Fibroblast of the aortic adventitia (primary cell): ENCODE results near the gene ABR. TPM values are rescaled to one million over a fixed set of nuclear protein-coding genes. Genes with fewer than 3 reads are reported as not detected.
"Not testable (repeated sequence)": the region's sequence is repeated elsewhere in the genome, so short reads cannot be mapped to it uniquely, and the experiment has no call there.

ENCODE experiments used
- DNase-seq: peaks from one replicate; pipeline ENCODE4 v3.0.0-alpha.2; 2010; ENCODE audit warnings: low read depth
- H3K4me3 ChIP-seq: 2 replicates; pipeline ENCODE4 v1.5.1; 2011; ENCODE audit warnings: low read depth, mild to moderate bottlenecking, control low read depth, low read length, moderate library complexity
- CTCF ChIP-seq: IDR thresholded peaks from 2 replicates; pipeline ENCODE4 v1.5.1; 2011; ENCODE audit warnings: mild to moderate bottlenecking, low read length, control low read depth, inconsistent platforms; ENCODE audit not compliant: insufficient read depth
- total RNA-seq: library from RNA; depleted of rRNA; stranded (reverse); fragments of >200 nt; gene quantifications from 2 replicates; pipeline ENCODE4 v1.2.3, GENCODE V29; 2012; ENCODE audit warnings: low replicate concordance

The ABR gene
- total RNA-seq, 1 donor, result 76.8 TPM

- DNase-seq, result no peak
These were observed 134.3 kb downstream of the ABR start for GRCh38 chr17:1045456-1045855.

GRCh38 chr17:1044387-1045009 lies 135.3 kb downstream of the ABR start:
- DNase-seq, H3K4me3 ChIP-seq: not testable (repeated sequence)

More at GRCh38 chr17:1045456-1045855, 134.3 kb downstream of the ABR start:
- TF ChIP-seq CTCF, result no peak
- no peak overlapping the region for H3K4me3 ChIP-seq

GRCh38 chr17:1043601-1044251 lies 136.1 kb downstream of the ABR start:
- no peak for TF ChIP-seq CTCF
- no peak for DNase-seq
- H3K4me3 ChIP-seq, result no peak overlapping the region

- no peak for TF ChIP-seq CTCF
These were observed 137.3 kb downstream of the ABR start for GRCh38 chr17:1042486-1042885.

GRCh38 chr17:1041746-1042145 lies 138.0 kb downstream of the ABR start:
- TF ChIP-seq CTCF, result no peak
- no peak overlapping the region for H3K4me3 ChIP-seq

More at GRCh38 chr17:1042486-1042885, 137.3 kb downstream of the ABR start:
- no peak for DNase-seq
- no peak overlapping the region for H3K4me3 ChIP-seq

GRCh38 chr17:1040216-1040600 lies 139.6 kb downstream of the ABR start:
- no peak for DNase-seq
- no peak overlapping the region for H3K4me3 ChIP-seq
- TF ChIP-seq CTCF, result no peak

More at GRCh38 chr17:1041746-1042145, 138.0 kb downstream of the ABR start:
- DNase-seq, result no peak

- H3K4me3 ChIP-seq, result no peak overlapping the region
- no peak for DNase-seq
- no peak for TF ChIP-seq CTCF
These were observed 140.1 kb downstream of the ABR start for GRCh38 chr17:1039511-1040215.
